Measurements from ENCODE around the gene DNAAF1.

- TF ChIP-seq CTCF (conservative IDR thresholded peaks at IDR 0.05; ENCODE audit: low read depth in 2 of 2) (no peak), POLR2AphosphoS5 (IDR thresholded peaks at IDR 0.05; ENCODE audit: low read depth) (no peak), ETS1 (IDR thresholded peaks at IDR 0.05) (no peak), REST (IDR thresholded peaks at IDR 0.05; ENCODE audit: unreplicated experiment) (no peak), EZH2 (IDR thresholded peaks at IDR 0.05; ENCODE audit: low read depth, unreplicated experiment) (no peak)
These were observed 33.9 kb downstream of the DNAAF1 start for GRCh38 chr16:84178892-84179611.
